GM19043 (cell line): ENCODE results near the gene ARHGAP24.
A peak's percentile ranks its signal among the peaks of the same experiment; 100 is the strongest.

Source experiments
- ATAC-seq: cut with Tn5 transposase; IDR thresholded peaks from one replicate; pipeline ENCODE4 v1.9.1; 2021; ENCODE audit warnings: low read depth; ENCODE audit not compliant: unreplicated experiment

ARHGAP24 gene

DNA sequence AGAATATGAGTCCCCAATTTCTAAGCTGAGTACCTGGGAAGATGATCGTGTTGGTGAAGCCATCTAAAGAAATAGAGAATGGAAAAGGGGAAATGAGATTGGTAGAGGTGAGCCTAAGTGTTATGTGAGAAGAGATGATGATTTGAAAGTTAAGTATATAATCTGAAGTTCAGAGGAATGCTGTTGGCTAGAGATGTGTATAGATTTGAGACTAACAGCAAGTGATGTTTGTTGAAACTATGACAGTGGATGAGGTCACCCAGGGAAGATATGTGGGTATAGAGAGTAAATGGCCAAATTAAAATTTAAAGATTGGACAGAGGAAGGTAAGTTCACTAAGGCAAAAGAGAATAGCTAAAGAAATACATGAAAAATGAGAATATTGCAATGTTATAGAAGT, 560.7 kb downstream of the ARHGAP24 start:
- no peak for ATAC-seq

DNA sequence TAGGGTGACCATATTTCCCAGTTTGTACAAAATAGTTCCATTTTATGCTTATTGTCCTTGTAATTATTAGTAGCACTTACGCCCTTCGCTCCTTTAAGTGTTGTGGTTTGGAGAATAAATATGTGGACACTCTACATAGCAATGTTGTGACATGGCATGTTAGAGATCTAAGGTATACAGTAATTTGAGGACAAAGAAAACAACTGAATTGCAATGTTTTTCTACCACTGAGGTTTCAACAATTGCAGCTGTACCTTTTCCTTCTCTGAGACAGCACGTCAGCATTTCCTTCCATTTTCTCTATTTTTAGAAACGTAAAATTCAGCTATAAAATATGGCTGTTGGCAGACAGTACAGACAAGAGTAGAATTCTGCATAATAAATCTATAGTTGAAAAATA, 561.8 kb downstream of the ARHGAP24 start:
- no peak for ATAC-seq

DNA sequence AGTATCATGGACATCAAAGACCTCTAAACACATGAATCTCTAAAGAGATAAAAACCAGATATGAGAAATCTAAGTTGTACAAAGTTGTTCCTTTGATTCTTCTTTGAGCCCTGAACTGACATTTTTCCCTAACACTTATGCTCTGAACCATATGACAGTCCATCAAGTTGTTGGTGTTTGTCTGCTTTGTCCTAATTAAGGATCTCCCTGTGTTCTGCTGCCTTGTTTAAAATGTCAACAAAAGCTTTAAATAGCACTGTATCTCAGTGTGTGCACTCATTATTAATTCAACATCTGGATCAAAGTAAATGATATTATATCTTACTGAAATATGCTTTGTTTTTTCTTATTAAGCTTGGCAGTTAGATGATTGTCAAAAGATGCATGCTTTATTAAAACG, 563.1 kb downstream of the ARHGAP24 start:
- ATAC-seq: no peak

DNA sequence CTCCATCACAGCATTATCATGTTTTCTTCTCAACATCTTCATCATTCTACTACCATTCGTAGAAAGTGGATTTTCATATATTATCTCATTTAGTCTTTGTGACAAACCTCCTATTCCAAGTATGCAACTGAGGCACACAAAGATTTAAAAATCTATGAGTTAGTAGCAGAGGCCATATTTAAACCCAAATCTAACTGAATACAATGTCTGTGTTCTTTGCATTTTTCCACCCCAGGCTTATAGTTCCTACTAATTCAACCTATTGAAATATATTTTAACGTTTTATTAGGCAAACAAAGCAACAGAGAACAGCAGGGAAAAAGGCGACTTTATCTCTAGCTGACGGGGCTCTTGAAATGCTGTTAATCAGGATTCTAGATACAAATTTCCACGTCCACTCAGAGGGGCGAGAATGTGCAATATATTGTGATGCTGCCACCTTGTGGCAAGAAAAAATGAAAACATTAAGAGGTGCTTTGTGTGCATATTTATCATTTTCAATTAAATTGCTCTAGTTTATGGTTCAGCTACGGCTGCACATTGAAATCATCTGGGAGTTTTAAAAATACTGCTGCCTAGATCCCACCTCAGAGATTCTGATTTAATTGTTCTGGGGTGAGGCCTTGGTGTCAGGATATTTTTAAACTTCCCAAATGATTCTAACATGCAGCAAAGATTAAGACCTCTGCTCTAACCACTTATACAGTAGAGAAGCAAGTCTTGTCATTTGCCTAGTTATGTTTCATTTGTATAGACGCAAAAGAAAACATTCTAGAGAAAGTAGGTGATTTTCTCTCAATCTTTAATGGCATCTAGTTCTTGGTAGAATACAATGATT, 569.0 kb downstream of the ARHGAP24 start:
- ATAC-seq: peak; percentile 85

DNA sequence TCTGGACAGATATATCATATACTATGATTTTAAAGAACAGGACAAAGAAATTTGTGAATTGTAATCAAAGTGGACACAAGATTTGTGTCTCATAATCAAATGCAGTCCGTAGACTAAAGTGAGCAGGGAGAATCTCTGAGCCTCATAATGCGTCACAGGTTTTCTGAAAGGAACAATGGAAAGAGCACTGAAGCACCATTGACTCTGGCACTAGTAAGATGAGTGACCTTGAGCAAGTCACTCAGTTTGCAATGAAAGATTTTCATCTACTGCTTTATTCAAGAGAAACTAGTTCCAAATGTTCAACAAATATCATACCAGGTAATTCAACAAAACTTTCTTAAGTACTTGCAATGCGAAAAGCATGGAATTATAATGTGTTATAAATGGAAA, 569.6 kb downstream of the ARHGAP24 start:
- no peak for ATAC-seq

DNA sequence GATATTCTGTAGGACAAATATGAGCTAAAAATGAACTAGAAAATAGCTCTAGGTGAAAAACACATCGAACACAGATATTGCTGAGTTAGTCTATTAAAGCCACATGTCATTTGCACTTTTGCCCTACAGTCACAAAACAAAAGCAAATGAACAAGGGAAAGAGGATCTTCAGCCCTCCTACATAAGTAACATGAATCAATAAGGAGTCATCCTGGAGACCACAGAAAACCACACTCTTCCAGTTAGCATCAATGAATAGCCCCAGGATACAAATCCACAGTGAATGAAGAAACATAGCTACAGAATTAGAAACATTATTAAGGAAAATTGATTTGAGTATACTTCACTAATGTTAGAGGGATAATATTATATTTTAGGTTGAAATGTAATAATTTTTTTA, 573.5 kb downstream of the ARHGAP24 start:
- ATAC-seq: no peak

DNA sequence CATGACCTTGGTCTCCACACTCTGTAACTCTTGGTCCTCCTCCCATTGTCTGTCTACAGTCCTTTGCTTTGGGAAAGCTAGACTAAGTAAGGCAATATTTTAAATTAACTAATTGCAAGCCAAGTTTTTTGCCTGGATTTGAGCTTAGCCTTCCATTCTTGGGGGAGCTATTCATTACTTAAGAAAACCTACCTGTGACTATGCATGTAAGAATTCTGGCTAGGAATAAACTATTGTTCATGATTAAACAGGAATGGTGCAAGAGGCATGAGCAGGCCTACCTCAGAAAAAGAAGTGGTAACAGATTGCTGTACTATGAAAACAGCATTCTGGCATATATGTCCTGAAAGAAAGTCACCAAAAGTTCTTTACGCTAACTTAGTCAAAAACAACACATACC, 575.5 kb downstream of the ARHGAP24 start:
- ATAC-seq: no peak
